Fibroblast of the conjunctiva (primary cell): ENCODE data around the gene C16orf92.
"Not testable (repeated sequence)": the region's sequence is repeated elsewhere in the genome, so short reads cannot be mapped to it uniquely, and the experiment has no call there.

Source experiments
- DNase-seq: peaks from one replicate; pipeline ENCODE4 v3.0.0-alpha.2; 2010; ENCODE audit warnings: low read depth

The C16orf92 gene

GRCh38 chr16:30005341-30006094, 17.5 kb upstream of the C16orf92 start:
- peak; percentile 18 for DNase-seq

DNA sequence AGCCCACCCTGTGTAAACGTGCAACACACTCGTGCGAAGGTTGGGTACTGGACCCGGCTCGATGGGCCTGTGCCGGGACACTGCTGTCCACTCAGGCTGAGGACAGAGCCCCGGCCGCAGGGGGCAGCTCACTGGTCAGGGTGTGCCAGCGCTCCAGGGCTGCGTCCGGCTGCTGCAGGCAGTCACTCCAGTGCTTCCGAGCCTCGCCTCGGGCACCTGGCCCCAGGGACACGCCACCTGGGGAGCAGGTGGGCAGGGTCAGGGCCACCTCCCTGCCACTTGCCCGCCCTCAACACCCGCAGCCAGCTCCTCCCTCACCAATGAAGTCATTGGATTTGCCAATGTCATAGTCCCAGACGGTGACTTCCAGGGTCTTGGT, 16.9 kb upstream of the C16orf92 start:
- no peak for DNase-seq

DNA sequence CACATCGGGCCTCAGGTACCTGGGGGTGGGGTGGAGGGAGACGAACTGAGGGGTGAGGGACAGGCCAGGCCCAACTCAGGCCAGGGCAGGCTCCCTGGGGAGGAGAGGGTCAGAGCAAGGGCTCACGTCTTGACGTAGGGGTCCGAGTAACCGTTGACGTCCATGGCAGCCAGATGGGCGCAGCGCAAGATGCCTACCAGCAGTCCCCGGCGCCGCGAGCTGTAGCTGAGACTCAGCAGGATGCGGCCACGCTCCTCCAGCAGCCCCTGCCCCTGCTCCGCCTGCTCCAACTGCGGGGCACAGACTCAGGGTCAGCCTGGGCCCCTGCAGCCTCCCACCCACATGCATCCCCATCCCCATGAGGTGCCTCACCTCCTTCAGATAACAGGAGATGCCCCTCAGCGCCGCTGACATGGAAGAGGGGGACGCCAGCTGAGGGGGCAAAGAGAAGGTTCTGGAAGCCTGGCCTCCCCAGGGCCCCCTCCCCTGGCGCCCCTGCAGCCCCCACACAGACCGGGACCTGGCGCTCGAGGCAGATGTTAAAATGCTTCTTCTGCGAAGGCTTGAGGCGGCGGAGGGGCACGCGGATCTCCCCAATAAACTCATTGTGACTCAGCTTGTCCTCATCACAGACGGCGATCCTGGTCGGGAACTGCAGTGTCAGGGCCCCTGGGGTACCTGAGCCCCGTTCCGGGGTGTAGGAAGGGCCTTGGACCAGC, 16.2 kb upstream of the C16orf92 start:
- no peak for DNase-seq

DNA sequence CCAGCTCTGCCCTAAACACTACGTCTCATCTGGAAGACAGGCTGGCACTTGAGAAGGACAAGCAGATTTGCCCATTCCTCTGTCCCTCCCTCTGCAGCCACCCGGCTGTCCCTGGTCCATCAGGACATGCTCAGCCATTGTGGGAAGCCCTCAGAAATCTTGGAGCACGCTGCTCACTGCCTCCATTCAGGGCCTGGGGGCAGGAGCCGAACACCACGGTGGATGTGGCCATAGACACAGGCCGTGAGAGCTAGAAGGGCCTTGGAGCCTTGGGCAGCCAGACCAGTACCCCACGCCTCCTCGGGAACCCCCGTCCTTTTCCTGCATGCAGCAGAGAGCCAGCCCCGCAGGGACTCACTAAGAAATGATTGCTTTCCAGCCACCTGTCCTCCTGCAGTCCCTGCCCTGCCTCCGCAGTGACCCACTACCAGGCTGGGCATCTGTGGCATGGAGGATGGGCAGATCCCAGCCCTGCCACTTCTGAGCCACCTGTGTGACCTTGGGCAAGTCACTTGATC, 15.6 kb upstream of the C16orf92 start:
- no peak for DNase-seq

- no peak for DNase-seq
Observed at GRCh38 chr16:30009085-30009862, 13.7 kb upstream of the C16orf92 start.

- no peak for DNase-seq
Observed at GRCh38 chr16:30009990-30010843, 12.8 kb upstream of the C16orf92 start.

- no peak for DNase-seq
Observed at GRCh38 chr16:30010844-30011713, 11.9 kb upstream of the C16orf92 start, which contains the start of gene DOC2A. Gene DOC2A (minus strand): TSS chr16:30011027. CDS start chr16:30010222, 805 bp downstream.

GRCh38 chr16:30011714-30012504, 11.1 kb upstream of the C16orf92 start:
- no peak for DNase-seq

- DNase-seq, result not testable (repeated sequence)
Observed at GRCh38 chr16:30012598-30012997, 10.4 kb upstream of the C16orf92 start.

- not testable (repeated sequence) for DNase-seq
Observed at GRCh38 chr16:30015450-30015849, 7.5 kb upstream of the C16orf92 start.

DNA sequence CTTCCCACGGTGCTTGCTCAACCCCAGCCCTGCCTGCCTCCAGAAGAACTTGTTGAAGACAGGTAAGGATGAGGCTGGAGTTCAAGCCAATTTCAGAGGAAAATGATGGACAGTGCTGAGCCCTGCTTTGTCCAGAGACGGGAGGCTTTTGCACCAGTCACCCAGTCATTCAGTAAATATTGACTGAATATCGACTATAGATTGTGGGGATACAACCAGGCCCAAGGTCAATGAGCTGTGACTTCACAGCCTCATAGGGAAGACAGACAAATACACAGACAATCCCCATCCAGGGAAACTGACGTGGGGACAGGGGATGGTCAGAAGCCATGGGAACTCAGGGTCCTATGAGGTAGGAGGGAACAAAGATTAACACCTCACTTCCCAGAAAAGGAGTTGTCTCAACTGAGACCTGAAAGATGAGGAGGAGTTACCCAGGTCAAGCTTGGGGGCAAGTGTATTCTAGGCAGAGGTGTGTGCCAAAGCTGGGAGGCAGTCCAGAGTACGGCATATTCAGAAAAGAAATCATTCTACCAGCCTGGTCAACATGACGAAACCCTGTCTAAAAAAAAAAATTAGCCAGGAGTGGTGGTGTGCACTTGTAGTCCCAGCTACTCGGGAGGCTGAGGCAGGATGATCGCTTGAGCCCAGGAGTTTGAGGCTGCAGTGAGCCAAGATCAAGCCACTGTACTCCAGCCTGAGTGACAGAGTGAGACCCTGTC, 6.3 kb upstream of the C16orf92 start:
- no peak for DNase-seq

GRCh38 chr16:30017277-30017656, 5.7 kb upstream of the C16orf92 start:
- no peak for DNase-seq

DNA sequence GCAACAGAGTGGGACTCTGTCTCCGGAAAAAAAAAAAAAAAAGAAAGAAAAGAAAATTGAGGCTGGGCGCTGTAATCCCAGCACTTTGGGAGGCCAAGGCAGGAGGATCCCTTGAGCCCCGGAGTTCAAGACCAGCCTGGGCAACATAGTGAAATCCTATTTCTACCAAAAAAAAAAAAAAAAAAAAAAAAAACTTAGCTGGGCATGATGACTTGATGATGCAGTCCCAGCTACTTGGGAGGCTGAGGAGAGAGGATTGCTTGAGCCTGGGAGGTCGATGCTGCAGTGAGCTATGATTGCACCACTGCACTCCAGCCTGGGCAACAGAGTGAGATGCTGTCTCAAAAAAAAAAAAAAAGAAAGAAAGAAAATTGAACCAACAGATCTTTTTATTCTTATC, 5.1 kb upstream of the C16orf92 start:
- DNase-seq, result not testable (repeated sequence)

DNA sequence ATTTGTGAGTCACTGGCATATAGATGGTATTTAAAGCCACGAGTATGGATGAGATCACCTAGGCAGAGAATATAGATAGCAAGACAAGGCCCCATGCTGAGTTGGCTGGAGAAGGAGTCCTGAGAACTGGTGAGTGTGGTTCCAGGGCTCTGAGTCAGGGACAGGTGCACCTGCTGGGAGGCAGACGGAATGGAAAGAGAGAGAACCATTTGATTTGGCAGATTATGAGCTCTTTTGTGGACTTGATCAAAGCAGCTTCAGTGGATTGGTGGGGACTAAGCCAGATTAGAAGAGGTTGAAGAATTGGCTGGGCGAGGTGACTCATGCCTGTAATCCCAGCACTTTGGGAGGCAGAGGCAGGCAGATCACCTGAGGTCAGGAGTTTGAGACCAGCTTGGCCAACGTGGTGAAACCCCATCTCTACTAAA, 4.3 kb upstream of the C16orf92 start:
- DNase-seq, result no peak

DNA sequence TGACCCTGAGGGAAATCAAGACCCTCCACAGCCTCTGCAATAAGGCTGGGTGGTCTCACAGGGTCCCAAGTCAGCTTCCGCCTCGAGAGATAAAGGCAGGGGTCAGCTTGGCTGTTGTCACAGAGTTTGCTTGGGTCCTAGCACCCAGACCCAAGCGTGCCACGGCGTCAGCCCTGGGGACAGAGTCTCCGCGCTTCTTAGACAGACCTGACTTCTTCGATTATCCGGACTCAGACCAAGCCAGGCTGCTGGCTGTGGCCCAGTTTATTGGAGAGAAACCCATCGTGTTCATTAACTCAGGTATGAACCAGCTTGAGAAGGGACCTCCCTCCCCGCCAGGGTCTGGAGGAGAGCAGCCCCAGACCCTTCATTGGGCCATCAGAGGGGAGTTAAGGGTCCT, 588 bp downstream of the C16orf92 start:
- no peak for DNase-seq

DNA sequence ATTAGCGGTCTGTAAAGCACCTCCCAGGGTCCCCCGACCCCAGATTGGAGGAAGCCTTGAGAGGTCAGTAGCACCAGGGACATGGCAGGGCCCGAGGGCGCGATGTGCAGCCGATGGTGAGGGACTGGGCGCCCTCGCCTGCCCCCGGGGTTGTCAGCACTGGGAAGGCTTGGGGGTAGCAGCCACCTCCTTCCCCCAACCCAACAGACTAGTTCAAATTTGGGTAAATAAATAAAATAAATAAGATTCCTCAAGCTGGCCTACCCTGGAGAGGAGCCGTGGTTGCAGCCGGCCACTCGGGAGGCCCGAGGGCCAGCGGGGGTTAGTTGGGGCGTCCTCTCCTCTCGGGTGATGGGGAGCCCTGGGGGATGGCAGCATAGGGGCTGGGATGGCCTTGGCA, 1.5 kb downstream of the C16orf92 start:
- DNase-seq, result no peak

GRCh38 chr16:30025156-30025555, 2.2 kb downstream of the C16orf92 start:
- DNase-seq, result no peak

DNA sequence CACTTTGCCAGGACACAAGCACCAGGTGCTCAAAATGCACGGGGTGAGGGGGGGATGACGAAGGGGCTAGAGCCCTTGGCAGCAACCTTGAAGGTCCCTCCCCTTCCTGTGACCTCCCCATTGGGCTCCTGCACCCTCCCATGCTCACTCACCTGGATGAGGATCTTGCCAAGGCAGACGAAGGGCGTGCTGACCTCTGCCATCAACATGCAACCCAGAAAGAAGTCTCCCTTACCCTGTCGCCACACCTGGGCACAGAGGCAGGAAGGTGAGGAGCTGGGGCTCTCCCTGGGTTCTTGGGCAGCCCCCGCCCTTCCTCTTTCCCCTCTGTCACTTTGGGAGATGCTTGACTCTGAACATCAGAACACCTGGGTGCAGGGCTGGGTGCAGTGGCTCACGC, 2.6 kb downstream of the C16orf92 start:
- DNase-seq, result no peak

- DNase-seq, result no peak
Observed at GRCh38 chr16:30026449-30026848, 3.5 kb downstream of the C16orf92 start.
